Stimulated activated CD8-positive, alpha-beta memory T cell treated with anti-CD3 and anti-CD28 coated beads, Interleukin-12 subunit alpha, Interleukin-12 subunit beta, amount 100 ng/mL, for 24 hours (primary cell): ENCODE measurements around the gene LPP.
"Not testable (repeated sequence)": the region's sequence is repeated elsewhere in the genome, so short reads cannot be mapped to it uniquely, and the experiment has no call there.

Source experiments
- DNase-seq: peaks from one replicate; pipeline ENCODE4 v3.0.0-alpha.2; 2020; ENCODE audit errors: extremely low read depth

The LPP gene

GRCh38 chr3:188583341-188584161 lies 429.6 kb downstream of the LPP start:
- DNase-seq = peak; percentile 11

- DNase-seq = no peak
Measured at GRCh38 chr3:188584162-188584529, 430.2 kb downstream of the LPP start.

- no peak for DNase-seq
Measured at GRCh38 chr3:188584958-188585689, 431.2 kb downstream of the LPP start.

- DNase-seq = no peak
Measured at GRCh38 chr3:188589071-188589470, 435.1 kb downstream of the LPP start.

- DNase-seq = no peak
Measured at GRCh38 chr3:188589771-188590170, 435.8 kb downstream of the LPP start.

GRCh38 chr3:188590557-188590956 lies 436.6 kb downstream of the LPP start:
- no peak for DNase-seq

- DNase-seq = no peak
Measured at GRCh38 chr3:188594139-188594538, 440.2 kb downstream of the LPP start.

- no peak for DNase-seq
Measured at GRCh38 chr3:188595890-188596376, 442.0 kb downstream of the LPP start.

- no peak for DNase-seq
Measured at GRCh38 chr3:188598894-188599293, 444.9 kb downstream of the LPP start.

GRCh38 chr3:188602111-188602510 lies 448.2 kb downstream of the LPP start:
- no peak for DNase-seq

- DNase-seq = no peak
Measured at GRCh38 chr3:188602620-188603019, 448.7 kb downstream of the LPP start.

GRCh38 chr3:188604651-188605050 lies 450.7 kb downstream of the LPP start:
- DNase-seq = no peak

GRCh38 chr3:188605231-188605630 lies 451.3 kb downstream of the LPP start:
- DNase-seq = no peak

GRCh38 chr3:188605905-188606304 lies 451.9 kb downstream of the LPP start:
- DNase-seq = no peak

- DNase-seq = no peak
Measured at GRCh38 chr3:188607805-188608315, 453.9 kb downstream of the LPP start.

- no peak for DNase-seq
Measured at GRCh38 chr3:188608401-188608800, 454.4 kb downstream of the LPP start.

- DNase-seq = not testable (repeated sequence)
Measured at GRCh38 chr3:188613721-188614120, 459.8 kb downstream of the LPP start.

GRCh38 chr3:188617270-188617669 lies 463.3 kb downstream of the LPP start:
- no peak for DNase-seq

- no peak for DNase-seq
Measured at GRCh38 chr3:188617988-188618701, 464.2 kb downstream of the LPP start.

GRCh38 chr3:188620752-188621151 lies 466.8 kb downstream of the LPP start:
- DNase-seq = no peak

GRCh38 chr3:188624384-188624783 lies 470.4 kb downstream of the LPP start:
- no peak for DNase-seq

GRCh38 chr3:188624828-188625227 lies 470.9 kb downstream of the LPP start:
- no peak for DNase-seq
